ENCODE measurements around the gene HYOU1. TPM values are rescaled to one million over a fixed set of nuclear protein-coding genes. Genes with fewer than 3 reads are reported as not detected.

HYOU1 gene
- total RNA-seq, 2 experiments from 2014 or later = 76.5 to 81.4 TPM

DNA sequence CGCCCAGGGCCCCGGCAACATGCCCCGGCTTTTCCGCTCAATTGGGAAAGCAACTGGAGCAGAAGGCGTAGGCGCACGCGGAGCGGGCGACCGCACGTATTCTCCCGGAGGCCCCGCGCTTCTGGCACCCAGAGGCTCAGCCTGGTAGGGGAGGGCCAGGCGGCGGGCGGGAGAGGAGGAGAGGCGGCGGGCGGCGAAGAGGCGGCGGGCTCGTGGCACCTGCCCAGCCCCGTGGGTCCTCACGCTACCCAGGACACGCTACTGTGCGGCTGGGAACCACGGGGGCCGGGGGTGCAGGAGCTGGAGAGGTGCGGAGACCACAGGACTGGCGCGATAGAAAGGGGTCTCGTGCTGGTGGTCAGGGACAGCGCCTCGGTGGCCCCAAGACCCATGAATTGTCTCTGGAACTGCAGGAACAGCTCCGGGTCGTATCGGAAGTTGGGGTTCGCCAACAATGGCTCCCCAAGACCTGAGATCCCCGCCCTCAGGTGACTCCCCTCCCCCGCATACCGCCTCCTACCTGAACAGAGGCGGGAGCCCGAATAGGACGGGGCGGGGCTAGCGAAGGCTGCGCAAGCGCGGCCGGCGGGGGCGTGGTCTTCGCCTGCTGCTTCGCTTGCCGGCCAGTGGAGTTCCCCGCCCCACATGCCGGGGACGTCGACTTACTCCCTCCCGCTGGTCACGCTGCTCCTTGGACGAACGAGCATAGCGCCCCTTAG is 26.5 kb downstream of the HYOU1 start, which contains the start of gene SLC37A4:
Gene SLC37A4, minus strand, starts transcription at position 549 of the 719 bp plus-strand sequence.
- ChIA-PET CTCF (interaction anchor here (0.6 to 2.0 kb wide), 9 partner anchors 12 to 100 kb away, joined by 3 to 13 read pairs (median 3); partner anchors contain the start of genes CENATAC, HMBS, HYOU1 and RPS25), POLR2A (interaction anchor here (0.6 to 5.8 kb wide), 12 partner anchors 11 to 76 kb away, joined by 3 to 94 read pairs (median 6); partner anchors contain the start of genes C2CD2L, CENATAC, DPAGT1 and HMBS)
- Mint-ChIP-seq H3K36me3 (ENCODE audit: low read depth) (peaks cover 9% of the 10 kb centered on the region), H3K27ac (peak within 1 kb of the TSS; percentile 92), H3K9me3 (no peaks in the 10 kb centered on the region), H3K4me1 (ENCODE audit: low read depth) (peaks cover 22% of the 10 kb centered on the region), H3K4me3 (peak within 1 kb of the TSS; percentile 96), H3K27me3 (no peaks in the 10 kb centered on the region)
- TF ChIP-seq, protein P1, sequence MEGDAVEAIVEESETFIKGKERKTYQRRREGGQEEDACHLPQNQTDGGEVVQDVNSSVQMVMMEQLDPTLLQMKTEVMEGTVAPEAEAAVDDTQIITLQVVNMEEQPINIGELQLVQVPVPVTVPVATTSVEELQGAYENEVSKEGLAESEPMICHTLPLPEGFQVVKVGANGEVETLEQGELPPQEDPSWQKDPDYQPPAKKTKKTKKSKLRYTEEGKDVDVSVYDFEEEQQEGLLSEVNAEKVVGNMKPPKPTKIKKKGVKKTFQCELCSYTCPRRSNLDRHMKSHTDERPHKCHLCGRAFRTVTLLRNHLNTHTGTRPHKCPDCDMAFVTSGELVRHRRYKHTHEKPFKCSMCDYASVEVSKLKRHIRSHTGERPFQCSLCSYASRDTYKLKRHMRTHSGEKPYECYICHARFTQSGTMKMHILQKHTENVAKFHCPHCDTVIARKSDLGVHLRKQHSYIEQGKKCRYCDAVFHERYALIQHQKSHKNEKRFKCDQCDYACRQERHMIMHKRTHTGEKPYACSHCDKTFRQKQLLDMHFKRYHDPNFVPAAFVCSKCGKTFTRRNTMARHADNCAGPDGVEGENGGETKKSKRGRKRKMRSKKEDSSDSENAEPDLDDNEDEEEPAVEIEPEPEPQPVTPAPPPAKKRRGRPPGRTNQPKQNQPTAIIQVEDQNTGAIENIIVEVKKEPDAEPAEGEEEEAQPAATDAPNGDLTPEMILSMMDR (IDR thresholded peaks at IDR 0.05) = no peak
- H3K36me3 ChIP-seq (ENCODE audit: insufficient read depth, low read length) = peaks cover 18% of the 10 kb centered on the region
- H3K4me1 ChIP-seq (ENCODE audit: insufficient read depth, low read length) = peaks cover 29% of the 10 kb centered on the region
- H3K27me3 ChIP-seq (ENCODE audit: control insufficient read depth in 1 of 2, insufficient read depth in 2 of 2, low read length in 2 of 2) = no peaks in the 10 kb centered on the region
- ATAC-seq (ENCODE audit: poor library complexity) (peak; percentile 95), DNase-seq (peak; percentile 96 to 100 (median 99))
- peak within 1 kb of the TSS; percentile 73 to 74 for H3K27ac ChIP-seq (ENCODE audit: low read depth in 1 of 2, low read length in 2 of 2)
- intact Hi-C loops (cut with DNase I, micrococcal nuclease) = loop anchor here (1.0 to 5.0 kb wide), 5 partner anchors 12 to 64 kb away; partner anchors contain the start of genes RPS25 (in 2 of the 2), TRAPPC4 (in 2 of the 2), CENATAC (in 1 of the 2) and HYOU1 (in 1 of the 2)
- no peaks in the 10 kb centered on the region for H3K9me3 ChIP-seq (ENCODE audit: control insufficient read depth in 1 of 2, insufficient read depth in 1 of 2, low read length in 2 of 2)
- peak within 1 kb of the TSS; percentile 91 for H3K4me3 ChIP-seq (ENCODE audit: low read length)

DNA sequence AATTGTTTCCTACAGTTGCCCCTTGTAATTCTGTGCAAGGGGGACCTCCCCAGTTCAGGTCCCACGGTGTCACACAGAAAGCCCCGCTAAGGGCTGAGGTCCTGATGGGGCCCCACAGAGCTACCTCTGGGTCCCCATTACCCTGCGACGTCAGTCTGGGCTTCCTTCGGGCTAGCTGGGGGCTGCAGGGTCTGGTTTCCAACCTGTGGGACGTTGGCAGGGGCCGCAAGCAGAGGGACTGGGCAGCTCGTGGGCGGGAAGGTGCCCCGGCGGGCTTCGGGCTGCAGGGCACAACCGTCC is 27.0 kb downstream of the HYOU1 start:
- Mint-ChIP-seq H3K4me1 (ENCODE audit: low read depth) (peaks cover 27% of the 10 kb centered on the region), H3K27ac (peak overlapping the region; percentile 92), H3K9me3 (no peaks in the 10 kb centered on the region), H3K4me3 (peak overlapping the region; percentile 75), H3K36me3 (ENCODE audit: low read depth) (peaks cover 14% of the 10 kb centered on the region), H3K27me3 (no peaks in the 10 kb centered on the region)
- ChIA-PET POLR2A (interaction anchor here (0.6 to 5.8 kb wide), 11 partner anchors 10 to 77 kb away, joined by 3 to 94 read pairs (median 7); partner anchors contain the start of genes C2CD2L, CENATAC, DPAGT1 and HMBS), CTCF (interaction anchor here (0.6 to 2.0 kb wide), 8 partner anchors 11 to 100 kb away, joined by 3 to 13 read pairs (median 3); partner anchors contain the start of genes CENATAC, HYOU1, RPS25 and TRAPPC4)
- Histone ChIP-seq H3K36me3 (ENCODE audit: insufficient read depth, low read length) (peaks cover 23% of the 10 kb centered on the region), H3K4me1 (ENCODE audit: insufficient read depth, low read length) (peaks cover 29% of the 10 kb centered on the region), H3K9me3 (ENCODE audit: control insufficient read depth in 1 of 2, insufficient read depth in 1 of 2, low read length in 2 of 2) (no peaks in the 10 kb centered on the region), H3K27ac (ENCODE audit: low read depth in 1 of 2, low read length in 2 of 2) (peak overlapping the region; percentile 73 to 74), H3K27me3 (ENCODE audit: control insufficient read depth in 1 of 2, insufficient read depth in 2 of 2, low read length in 2 of 2) (no peaks in the 10 kb centered on the region), H3K4me3 (ENCODE audit: low read length) (peak overlapping the region; percentile 91)
- intact Hi-C loops (cut with DNase I, micrococcal nuclease) = loop anchor here (1.0 to 5.0 kb wide), 5 partner anchors 12 to 65 kb away; partner anchors contain the start of genes RPS25 (in 2 of the 2), TRAPPC4 (in 2 of the 2), CENATAC (in 1 of the 2) and HYOU1 (in 1 of the 2)
- ATAC-seq (ENCODE audit: poor library complexity) (no peak), DNase-seq (no peak)
- TF ChIP-seq, protein P1 (IDR thresholded peaks at IDR 0.05) = no peak

GRCh38 chr11:119029340-119030028 is 27.5 kb downstream of the HYOU1 start:
- H3K27me3 ChIP-seq (ENCODE audit: control insufficient read depth in 1 of 2, insufficient read depth in 2 of 2, low read length in 2 of 2) = no peaks in the 10 kb centered on the region
- peak overlapping the region; percentile 45 to 74 for H3K27ac ChIP-seq (ENCODE audit: low read depth in 1 of 2, low read length in 2 of 2)
- ATAC-seq (ENCODE audit: poor library complexity) (no peak), DNase-seq (peak in 2 of 14 experiments; percentile 16 to 26)
- Mint-ChIP-seq H3K4me3 (peak overlapping the region; percentile 75), H3K9me3 (no peaks in the 10 kb centered on the region), H3K27me3 (no peaks in the 10 kb centered on the region), H3K36me3 (ENCODE audit: low read depth) (peaks cover 19% of the 10 kb centered on the region), H3K27ac (peak overlapping the region; percentile 92), H3K4me1 (ENCODE audit: low read depth) (peaks cover 31% of the 10 kb centered on the region)
- H3K4me3 ChIP-seq (ENCODE audit: low read length) = peak overlapping the region; percentile 91
- peaks cover 28% of the 10 kb centered on the region for H3K36me3 ChIP-seq (ENCODE audit: insufficient read depth, low read length)
- peaks cover 32% of the 10 kb centered on the region for H3K4me1 ChIP-seq (ENCODE audit: insufficient read depth, low read length)
- POLR2A ChIA-PET = interaction anchor here (0.6 to 5.8 kb wide), 7 partner anchors 10 to 73 kb away, joined by 3 to 94 read pairs (median 9); partner anchors contain the start of genes CENATAC, DPAGT1, RPS25 and TRAPPC4
- H3K9me3 ChIP-seq (ENCODE audit: control insufficient read depth in 1 of 2, insufficient read depth in 1 of 2, low read length in 2 of 2) = no peaks in the 10 kb centered on the region
- intact Hi-C loops (cut with DNase I, micrococcal nuclease) = loop anchor here (1.0 to 5.0 kb wide), 5 partner anchors 11 to 65 kb away; partner anchors contain the start of genes RPS25 (in 2 of the 2), TRAPPC4 (in 2 of the 2), CENATAC (in 1 of the 2) and HYOU1 (in 1 of the 2)
- TF ChIP-seq, protein P1 (IDR thresholded peaks at IDR 0.05) = no peak
- CTCF ChIA-PET = interaction anchor here (1.2 to 2.0 kb wide), 4 partner anchors 11 to 99 kb away, joined by 3 to 13 read pairs (median 6); partner anchors contain the start of genes CENATAC, HYOU1, RPS25 and TRAPPC4
